Measurements from ENCODE around the gene NSFL1C.
"Not testable (repeated sequence)": the region's sequence is repeated elsewhere in the genome, so short reads cannot be mapped to it uniquely, and the experiment has no call there.

NSFL1C gene

DNA sequence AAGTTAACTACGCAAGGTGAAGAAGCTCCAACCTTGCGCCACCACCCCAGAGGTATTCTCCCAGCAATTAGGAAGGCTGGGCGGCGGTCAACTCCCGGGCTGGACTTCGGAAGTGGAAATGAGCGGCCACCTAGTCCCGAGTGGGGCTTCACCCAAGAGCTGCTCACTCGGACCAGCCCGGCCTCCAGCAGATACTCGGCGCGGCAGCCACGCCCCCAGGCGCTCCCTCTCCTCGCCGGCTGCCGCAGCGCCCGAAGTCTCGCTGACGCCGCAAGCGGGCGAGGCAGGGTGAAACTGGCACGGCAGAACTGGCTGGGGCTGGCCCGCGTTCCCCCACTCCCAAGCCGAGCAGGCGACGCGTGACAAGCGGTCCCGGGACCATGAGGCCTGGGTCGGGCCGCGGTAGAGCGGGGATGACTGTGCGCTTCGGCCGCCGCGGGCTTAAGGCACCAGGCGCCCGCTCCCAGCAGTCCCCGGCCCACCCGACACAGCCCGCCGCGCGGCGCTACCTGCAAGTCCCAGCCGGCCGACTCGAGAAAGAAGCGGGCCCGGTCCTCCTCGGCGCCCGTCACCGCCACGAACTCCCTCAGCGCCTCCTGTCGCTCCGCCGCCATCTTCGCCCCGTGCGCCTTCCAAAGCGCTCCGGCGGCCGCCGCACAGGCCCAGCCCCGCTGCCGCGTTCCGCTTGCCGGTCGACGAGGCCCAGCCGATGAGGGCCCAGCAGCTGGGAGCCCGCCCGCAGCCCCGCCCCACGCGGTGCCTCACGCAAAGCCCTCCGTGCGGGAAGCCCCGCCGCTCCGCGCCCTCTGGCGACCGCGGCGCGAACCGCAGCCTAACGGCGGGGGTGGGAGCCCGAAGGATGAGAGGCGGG is at the start of gene NSFL1C:
TSS of gene NSFL1C (minus strand) at position 639 of the 871 bp plus-strand sequence. CDS start at position 614, 25 bp downstream.
- peak; percentile 95 to 98 (median 97) for DNase-seq

DNA sequence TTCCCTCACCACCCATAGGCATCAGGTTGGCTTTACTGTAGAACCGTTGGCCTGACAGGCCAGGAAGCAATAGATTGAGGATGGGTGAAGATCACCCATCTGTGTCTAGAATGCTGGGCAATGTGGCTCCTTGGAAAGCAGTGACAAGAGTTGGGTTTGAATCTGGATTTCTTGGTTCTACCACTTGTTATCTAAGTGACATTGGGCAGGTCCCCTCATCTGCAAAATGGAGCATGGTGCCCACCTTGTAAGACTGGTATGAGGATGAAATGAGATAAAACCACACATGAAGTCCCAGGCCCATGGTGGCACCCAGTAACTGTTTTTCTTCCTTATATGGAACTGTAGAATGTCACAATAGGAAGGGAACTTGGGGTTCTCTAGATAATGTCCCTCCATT is 47.2 kb upstream of the NSFL1C start:
- DNase-seq = no peak

DNA sequence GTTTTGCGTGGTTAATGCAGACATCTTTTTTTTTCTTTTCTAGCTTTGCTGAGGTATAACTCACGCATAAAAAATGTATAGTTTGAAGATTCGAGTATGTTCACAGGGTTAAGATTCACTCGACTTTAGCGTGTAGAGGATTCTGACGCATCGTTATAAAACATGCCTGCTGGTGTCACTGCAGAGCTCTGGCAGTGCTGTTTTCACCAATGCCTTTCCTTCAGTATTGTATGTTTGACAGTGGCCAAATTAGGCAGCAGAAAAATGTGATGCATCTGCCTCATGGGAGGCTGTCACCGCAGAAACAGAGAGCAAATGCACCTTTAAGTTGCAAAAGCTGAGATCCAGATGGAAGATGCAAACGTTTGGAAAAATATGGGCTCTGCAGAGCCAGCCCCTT is 42.6 kb upstream of the NSFL1C start:
- DNase-seq = no peak

GRCh38 chr20:1508574-1508973 is 41.9 kb upstream of the NSFL1C start:
- DNase-seq = no peak

DNA sequence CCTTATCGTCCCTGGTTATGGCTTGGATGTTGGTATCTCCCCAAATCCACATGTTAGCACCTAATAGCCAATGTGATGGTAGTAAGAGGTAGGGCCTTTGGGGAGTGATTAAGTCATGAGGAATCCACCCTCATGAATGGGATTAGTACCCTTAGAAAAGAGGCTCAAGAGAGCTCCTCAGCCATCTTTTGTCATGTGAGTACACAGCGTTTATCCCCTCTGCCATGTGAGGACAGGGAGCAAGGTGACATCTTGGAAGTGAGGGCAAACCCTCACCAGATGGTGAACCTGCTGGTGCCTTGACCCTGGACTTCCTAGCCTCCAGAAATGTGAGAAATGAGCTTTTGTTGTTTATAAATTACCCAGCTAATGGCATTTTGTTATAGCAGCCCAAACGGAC is 40.6 kb upstream of the NSFL1C start:
- DNase-seq = no peak

DNA sequence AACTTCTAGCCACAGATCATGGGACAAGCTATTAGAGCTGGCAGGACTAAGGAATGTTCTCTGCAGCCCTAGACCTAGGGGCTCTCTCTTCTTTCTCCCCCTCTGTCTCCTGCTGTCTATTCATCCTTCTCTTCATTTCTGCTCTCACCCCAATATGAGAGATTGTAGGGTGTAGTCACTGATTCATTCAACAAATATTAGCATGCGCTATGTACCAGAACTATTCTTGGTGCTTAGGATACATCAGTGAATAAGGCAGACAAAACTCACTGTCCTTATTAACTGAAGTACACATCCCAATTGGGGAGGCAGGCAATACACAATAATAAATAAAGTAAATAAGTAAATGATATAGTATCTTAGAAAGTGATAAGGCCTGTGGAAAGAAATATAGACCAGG is 39.2 kb upstream of the NSFL1C start:
- DNase-seq = no peak

GRCh38 chr20:1505361-1505760 is 38.7 kb upstream of the NSFL1C start:
- no peak for DNase-seq

- peak; percentile 17 to 51 (median 40) for DNase-seq
Measured at GRCh38 chr20:1503564-1504227, 37.0 kb upstream of the NSFL1C start.

DNA sequence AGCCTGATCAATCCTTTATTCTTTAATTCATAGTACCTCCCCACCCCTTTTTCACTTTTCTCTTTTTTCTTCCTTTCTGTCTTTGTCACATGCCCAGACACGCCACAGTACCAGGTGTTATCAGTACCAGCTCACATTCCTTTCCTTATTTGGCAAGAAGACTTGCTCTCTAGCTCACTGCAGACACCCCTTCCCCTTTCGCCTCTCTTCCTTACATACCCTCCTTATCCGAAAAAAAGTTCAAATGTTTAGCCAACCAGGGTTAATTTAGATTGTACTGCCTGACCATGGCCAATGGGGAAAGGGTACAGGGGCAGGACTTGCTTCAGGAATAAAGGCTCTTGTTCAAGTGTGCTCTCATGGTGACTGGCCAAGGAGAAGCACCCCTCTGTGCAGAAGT is 33.8 kb upstream of the NSFL1C start:
- no peak for DNase-seq

- no peak for DNase-seq
Measured at GRCh38 chr20:1499528-1500420, 33.1 kb upstream of the NSFL1C start.

DNA sequence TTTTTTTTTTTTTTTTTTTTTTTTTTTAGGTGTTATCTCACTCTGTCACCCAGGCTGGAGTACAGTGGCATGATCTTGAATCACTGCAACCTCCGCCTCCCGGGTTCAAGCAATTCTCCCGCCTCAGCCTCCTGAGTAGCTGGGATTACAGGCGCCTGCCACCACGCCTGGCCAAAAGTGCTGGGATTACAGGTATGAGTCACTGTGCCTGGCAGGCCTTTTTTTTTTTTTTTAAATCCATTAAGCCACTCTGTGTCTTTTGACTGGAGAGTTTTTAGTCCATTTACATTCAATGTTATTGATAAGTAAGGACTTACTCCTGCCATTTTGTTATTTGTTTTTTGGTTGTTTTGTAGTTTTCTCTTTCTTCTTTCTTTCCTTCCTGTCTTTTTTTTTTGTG is 30.7 kb upstream of the NSFL1C start:
- DNase-seq = not testable (repeated sequence)

DNA sequence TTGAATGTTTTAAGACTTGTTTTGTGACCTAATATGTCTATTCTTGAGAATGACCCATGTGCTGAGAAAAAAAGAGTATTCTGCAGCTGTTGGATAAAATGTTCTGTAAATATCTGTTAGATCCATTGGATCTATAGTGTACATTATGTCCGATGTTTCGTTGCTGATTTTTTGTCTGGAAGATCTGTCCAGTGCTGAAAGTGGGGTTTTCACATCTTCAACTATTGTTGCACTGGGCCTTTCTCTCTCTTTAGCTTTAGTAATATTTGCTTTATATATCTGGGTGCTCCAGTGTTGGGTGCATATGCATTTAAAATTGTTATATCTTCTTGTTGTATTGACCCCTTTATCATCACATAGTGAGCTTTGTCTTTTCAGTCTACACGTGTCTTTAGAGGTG is 30.3 kb upstream of the NSFL1C start:
- DNase-seq = no peak

GRCh38 chr20:1494436-1494835 is 27.8 kb upstream of the NSFL1C start:
- DNase-seq = no peak

DNA sequence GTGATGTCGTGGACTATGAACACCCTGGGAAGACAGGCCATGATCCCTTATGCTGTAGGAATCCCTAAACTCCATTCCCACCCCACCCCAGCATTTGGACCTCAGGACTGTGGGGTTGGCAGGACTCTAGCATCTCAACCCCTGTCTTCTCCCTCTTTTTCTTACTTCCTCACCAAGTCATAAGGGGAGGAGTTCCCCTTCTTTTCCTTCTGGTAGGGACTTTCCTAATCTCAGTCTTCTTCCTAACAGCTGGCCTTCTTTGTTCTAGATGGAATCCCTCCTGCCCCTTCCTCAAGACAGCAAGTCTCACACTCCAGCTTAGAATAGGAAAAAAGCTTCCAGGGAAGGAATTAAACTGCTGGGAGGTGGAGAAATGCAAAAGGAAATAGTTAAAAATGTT is 26.9 kb upstream of the NSFL1C start:
- no peak for DNase-seq

- DNase-seq = no peak
Measured at GRCh38 chr20:1491860-1492642, 25.4 kb upstream of the NSFL1C start.

- DNase-seq = no peak
Measured at GRCh38 chr20:1491281-1491840, 24.7 kb upstream of the NSFL1C start, which contains the start of gene SIRPB2. Gene SIRPB2, minus strand, starts transcription at chr20:1491420. Its CDS starts 61 bp downstream, at chr20:1491359.

GRCh38 chr20:1490643-1491195 is 24.1 kb upstream of the NSFL1C start:
- no peak for DNase-seq

- DNase-seq = no peak
Measured at GRCh38 chr20:1489764-1490436, 23.3 kb upstream of the NSFL1C start.

DNA sequence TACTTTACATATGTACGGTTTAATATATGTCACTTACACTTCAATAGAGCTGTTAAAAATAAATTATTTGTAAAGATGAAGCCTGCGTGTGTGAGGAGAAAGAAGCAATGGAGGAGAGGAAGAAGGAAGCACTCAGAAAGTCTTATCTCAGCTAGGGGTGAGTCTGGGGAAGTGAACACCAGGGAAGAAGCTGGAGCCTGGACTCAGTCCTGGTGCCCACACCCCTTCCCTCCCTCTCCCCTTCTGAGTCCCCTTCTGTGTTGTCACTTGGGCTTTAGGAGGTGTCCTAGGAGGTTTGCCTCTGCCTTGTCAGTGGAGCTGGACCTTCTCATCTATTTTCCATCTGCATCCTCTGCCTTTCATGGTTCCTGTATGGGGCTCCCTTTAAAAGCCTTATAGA is 22.7 kb upstream of the NSFL1C start:
- no peak for DNase-seq

- no peak for DNase-seq
Measured at GRCh38 chr20:1486566-1486965, 19.9 kb upstream of the NSFL1C start.

Measured in activated CD4-positive, CD25-positive, alpha-beta regulatory T cell (primary cell).